SK-N-SH (cell line): ENCODE data around the gene DNASE2. TPM values are rescaled to one million over a fixed set of nuclear protein-coding genes. Genes with fewer than 3 reads are reported as not detected.

Experiments used
- CTCF ChIA-PET: fragments of 300-600, 350-600 bp; formaldehyde crosslinking; extraction: SDS; loops from one replicate; lab custom pipeline; 2021; lab: Yijun Ruan, JAX
- POLR2A ChIA-PET: fragments of 350-600 bp; sonication (Branson Sonifier 250); formaldehyde crosslinking; extraction: SDS; loops from one replicate; lab custom pipeline; 2020; ENCODE audit warnings: antibody characterized with exemption, inconsistent platforms; lab: Yijun Ruan, JAX
- DNase-seq: peaks from one replicate; pipeline ENCODE4 v3.0.0; 2012
- H2AFZ ChIP-seq: fragments of 200-600 bp; sonication (generic); 2 replicates; pipeline ENCODE4 v1.8.1; 2016; ENCODE audit warnings: antibody characterized with exemption, mild to moderate bottlenecking, low read depth
- H3F3A ChIP-seq: fragments of 200-600 bp; sonication (generic); replicated peaks from 2 replicates; pipeline ENCODE3; 2016; ENCODE audit warnings: antibody characterized with exemption, mild to moderate bottlenecking; ENCODE audit not compliant: insufficient read depth
- H3K27ac ChIP-seq, 2 experiments: fragments of 200-500 bp in 1 of 2; fragments of 200-600 bp in 1 of 2; sonication (Bioruptor generic) in 1 of 2; sonication (generic), shearing (Covaris generic) in 1 of 2; 2 replicates each; pipeline versions ENCODE4 v1.5.1 to v1.6.1; 2014 to 2016; ENCODE audit warnings: low read depth in 2 of 2, inconsistent platforms in 1 of 2, low read length in 1 of 2, mild to moderate bottlenecking in 1 of 2, mixed read lengths in 1 of 2
- H3K27me3 ChIP-seq: fragments of 200-600 bp; sonication (generic), shearing (Covaris generic); 2 replicates; pipeline ENCODE4 v1.6.1; 2016; ENCODE audit warnings: mixed run types; ENCODE audit not compliant: insufficient read depth
- H3K36me3 ChIP-seq, 2 experiments: fragments of 200-500 bp in 1 of 2; fragments of 200-600 bp in 1 of 2; sonication (Bioruptor generic) in 1 of 2; sonication (generic) in 1 of 2; replicated peaks in 1 of 2; 2 replicates each; pipeline versions ENCODE3 to v1.5.1; 2014 to 2016; ENCODE audit warnings: low read length in 1 of 2, mild to moderate bottlenecking in 1 of 2; ENCODE audit not compliant: insufficient read depth in 2 of 2, control insufficient read depth in 1 of 2
- H3K4me1 ChIP-seq, 2 experiments: fragments of 200-500 bp in 1 of 2; fragments of 200-600 bp in 1 of 2; sonication (Bioruptor generic) in 1 of 2; sonication (generic), shearing (Covaris generic) in 1 of 2; 2 replicates each; pipeline versions ENCODE4 v1.5.1 to v1.6.1; 2014 to 2016; ENCODE audit warnings: low read depth in 1 of 2, low read length in 1 of 2, mixed run types in 1 of 2; ENCODE audit not compliant: insufficient read depth in 2 of 2, control insufficient read depth in 1 of 2
- H3K4me2 ChIP-seq: fragments of 200-600 bp; sonication (generic), shearing (Covaris generic); 2 replicates; pipeline ENCODE4 v1.6.1; 2017; ENCODE audit warnings: mixed run types
- H3K4me3 ChIP-seq, 2 experiments: fragments of 200-500 bp in 1 of 2; fragments of 200-600 bp in 1 of 2; sonication (Bioruptor generic) in 1 of 2; sonication (generic), shearing (Covaris generic) in 1 of 2; 2 replicates each; pipeline versions ENCODE4 v1.5.1 to v1.8.1; 2014 to 2016; ENCODE audit warnings: low read depth in 2 of 2, inconsistent platforms in 1 of 2, low read length in 1 of 2, mild to moderate bottlenecking in 1 of 2, mixed read lengths in 1 of 2, moderate library complexity in 1 of 2
- H3K79me2 ChIP-seq: fragments of 200-600 bp; sonication (generic); 2 replicates; pipeline ENCODE4 v1.8.1; 2017; ENCODE audit warnings: mild to moderate bottlenecking; ENCODE audit not compliant: insufficient read depth
- H3K9ac ChIP-seq: fragments of 200-600 bp; sonication (generic); 2 replicates; pipeline ENCODE4 v1.6.1; 2017; ENCODE audit warnings: mixed run types
- H3K9me2 ChIP-seq: fragments of 200-600 bp; sonication (generic); 2 replicates; pipeline ENCODE4 v1.6.1; 2017; ENCODE audit warnings: mixed run types
- H3K9me3 ChIP-seq: fragments of 200-600 bp; sonication (generic); 2 replicates; pipeline ENCODE4 v1.6.1; 2017; ENCODE audit warnings: mixed run types, mild to moderate bottlenecking, moderate library complexity
- H4K20me1 ChIP-seq: fragments of 200-600 bp; sonication (generic); 2 replicates; pipeline ENCODE4 v1.6.1; 2017; ENCODE audit warnings: mild to moderate bottlenecking, mixed run types; ENCODE audit not compliant: insufficient read depth
- ELF1 ChIP-seq: IDR thresholded peaks from 2 replicates; pipeline ENCODE4 v1.4.0; 2012
- EP300 ChIP-seq, 2 experiments: IDR thresholded peaks; 2 replicates each; pipeline versions ENCODE4 v1.4.0 to v1.6.1; 2012; ENCODE audit warnings: borderline replicate concordance in 1 of 2, low read depth in 1 of 2, low read length in 1 of 2
- FOSL2 ChIP-seq: IDR thresholded peaks from 2 replicates; pipeline ENCODE4 v1.4.0; 2012; ENCODE audit warnings: low read depth, mild to moderate bottlenecking, moderate library complexity, borderline replicate concordance
- GABPA ChIP-seq: IDR thresholded peaks from 2 replicates; pipeline ENCODE4 v1.4.0; 2012; ENCODE audit warnings: low read depth, mild to moderate bottlenecking
- GATA2 ChIP-seq: sonication (generic); formaldehyde crosslinking; IDR thresholded peaks from 2 replicates; pipeline ENCODE4 v1.5.0; 2020; ENCODE audit warnings: mild to moderate bottlenecking, missing genetic modification reagents
- MAX ChIP-seq: IDR thresholded peaks from 2 replicates; pipeline ENCODE4 v1.4.0; 2012; ENCODE audit warnings: low read depth
- MXI1 ChIP-seq: IDR thresholded peaks from 2 replicates; pipeline ENCODE4 v1.6.1; 2012; ENCODE audit warnings: mild to moderate bottlenecking, low read depth, low read length, improper control_type of control experiment
- NFIC ChIP-seq: IDR thresholded peaks from 2 replicates; pipeline ENCODE4 v1.4.0; 2012; ENCODE audit warnings: borderline replicate concordance
- POLR2AphosphoS5 ChIP-seq: IDR thresholded peaks from 2 replicates; pipeline ENCODE4 v1.6.1; 2012; ENCODE audit warnings: low read depth, low read length
- RAD21 ChIP-seq: IDR thresholded peaks from 2 replicates; pipeline ENCODE4 v1.6.1; 2012; ENCODE audit warnings: mild to moderate bottlenecking, low read length
- REST ChIP-seq: IDR thresholded peaks from 2 replicates; pipeline ENCODE4 v1.6.1; 2012; ENCODE audit warnings: mild to moderate bottlenecking, low read depth, low read length, moderate library complexity
- RFX5 ChIP-seq: IDR thresholded peaks from 2 replicates; pipeline ENCODE4 v1.6.1; 2012; ENCODE audit warnings: mild to moderate bottlenecking, improper control_type of control experiment, low read length
- RXRA ChIP-seq: IDR thresholded peaks from 2 replicates; pipeline ENCODE4 v1.4.0; 2012; ENCODE audit warnings: low read depth, mild to moderate bottlenecking, borderline replicate concordance
- TAF1 ChIP-seq: IDR thresholded peaks from 2 replicates; pipeline ENCODE4 v1.6.1; 2012; ENCODE audit warnings: low read depth, mild to moderate bottlenecking, low read length, moderate library complexity, borderline replicate concordance
- TCF12 ChIP-seq: IDR thresholded peaks from 2 replicates; pipeline ENCODE4 v1.4.0; 2012
- TEAD4 ChIP-seq: IDR thresholded peaks from 2 replicates; pipeline ENCODE4 v1.4.0; 2012; ENCODE audit warnings: mild to moderate bottlenecking, borderline replicate concordance; ENCODE audit not compliant: insufficient read depth
- YY1 ChIP-seq: IDR thresholded peaks from 2 replicates; pipeline ENCODE4 v1.4.0; 2012; ENCODE audit warnings: low read depth, mild to moderate bottlenecking
- ZBTB33 ChIP-seq: IDR thresholded peaks from 2 replicates; pipeline ENCODE4 v1.4.0; 2012; ENCODE audit warnings: low read depth, borderline replicate concordance
- WGBS: methylation state at CpG from one replicate; pipeline ENCODE4 v1.1.6; 2017; ENCODE audit warnings: low lambda C conversion rate; 5-methylcytosine and 5-hydroxymethylcytosine counted together
- polyA plus RNA-seq, 3 experiments: library from polyadenylated mRNA; depleted of rRNA; stranded (reverse); fragments of >200 nt; gene quantifications; 2 replicates each; pipeline ENCODE4 v1.2.3, GENCODE V29; 2012
- TF ChIP-seq, protein P1 (sequence below): fragments of 200-600 bp; sonication (generic); IDR thresholded peaks from 2 replicates; pipeline ENCODE4 v1.6.1; 2017; ENCODE audit warnings: antibody characterized with exemption, mild to moderate bottlenecking, moderate library complexity
- TF ChIP-seq, protein P2 (sequence below): IDR thresholded peaks from 2 replicates; pipeline ENCODE4; 2012

DNASE2 gene
- polyA plus RNA-seq, 1 of the 3 experiments (the other 2 are of a cell fraction), result 29.8 TPM

DNA sequence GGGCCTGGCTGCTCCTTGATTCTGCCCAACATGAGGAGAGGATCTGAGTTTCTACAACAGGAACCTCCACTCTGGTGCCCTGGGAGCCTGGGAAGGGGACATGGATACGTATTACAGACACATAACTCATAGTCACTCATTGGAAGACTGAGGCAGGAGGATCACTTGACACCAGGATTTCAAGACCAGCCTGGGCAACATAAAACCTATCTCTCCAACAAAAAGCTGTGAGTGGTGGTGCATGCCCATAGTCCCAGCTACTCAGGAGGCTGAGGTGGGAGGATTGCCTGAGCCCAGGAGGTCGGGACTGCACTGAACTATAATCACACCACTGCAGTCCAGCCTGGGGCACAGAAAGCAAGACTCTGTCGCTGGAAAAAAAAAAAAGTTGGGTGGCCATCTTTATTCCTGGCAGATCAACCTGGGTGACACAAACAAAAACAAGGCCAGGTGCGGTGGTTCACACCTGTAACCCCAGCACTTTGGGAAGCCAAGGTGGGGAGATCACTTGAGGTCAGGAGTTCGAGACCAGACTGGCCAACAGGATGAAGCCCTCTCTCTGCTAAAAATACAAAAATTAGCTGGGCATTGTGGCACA is 6.9 kb upstream of the DNASE2 start:
- Histone ChIP-seq H4K20me1 (no peaks in the 10 kb centered on the region), H3K79me2 (peaks cover 13% of the 10 kb centered on the region), H3K27ac (no peak overlapping the region), H3K4me3 (no peak overlapping the region), H3K9me2 (no peaks in the 10 kb centered on the region), H3K27me3 (peaks cover 11% of the 10 kb centered on the region; the same call in 1 of the 2 replicates), H3K9ac (no peak overlapping the region), H2AFZ (no peak overlapping the region), H3K9me3 (no peaks in the 10 kb centered on the region), H3K4me1 (peaks cover 6 to 13% of the 10 kb centered on the region in 2 experiments; a peak in 2 of 4 replicates), H3K36me3 (no peaks in the 10 kb centered on the region), H3F3A (no peaks in the 10 kb centered on the region), H3K4me2 (no peak overlapping the region)
- DNase-seq, result no peak
- no peak for TF ChIP-seq RFX5
- no peak for TF ChIP-seq YY1
- TF ChIP-seq FOSL2, result no peak
- TF ChIP-seq ZBTB33, result no peak
- TF ChIP-seq ELF1, result no peak
- TF ChIP-seq RAD21, result no peak
- TF ChIP-seq GATA2 (CRISPR knock-in tag), result no peak
- no peak for TF ChIP-seq TEAD4
- TF ChIP-seq TAF1, result no peak
- TF ChIP-seq EP300 (IDR thresholded peaks at IDR 0.05; ENCODE audit: borderline replicate concordance in 1 of 2, low read depth in 1 of 2, low read length in 1 of 2), result no peak
- TF ChIP-seq TCF12, result no peak
- no peak for TF ChIP-seq MXI1
- TF ChIP-seq REST, result no peak
- TF ChIP-seq, protein P1, sequence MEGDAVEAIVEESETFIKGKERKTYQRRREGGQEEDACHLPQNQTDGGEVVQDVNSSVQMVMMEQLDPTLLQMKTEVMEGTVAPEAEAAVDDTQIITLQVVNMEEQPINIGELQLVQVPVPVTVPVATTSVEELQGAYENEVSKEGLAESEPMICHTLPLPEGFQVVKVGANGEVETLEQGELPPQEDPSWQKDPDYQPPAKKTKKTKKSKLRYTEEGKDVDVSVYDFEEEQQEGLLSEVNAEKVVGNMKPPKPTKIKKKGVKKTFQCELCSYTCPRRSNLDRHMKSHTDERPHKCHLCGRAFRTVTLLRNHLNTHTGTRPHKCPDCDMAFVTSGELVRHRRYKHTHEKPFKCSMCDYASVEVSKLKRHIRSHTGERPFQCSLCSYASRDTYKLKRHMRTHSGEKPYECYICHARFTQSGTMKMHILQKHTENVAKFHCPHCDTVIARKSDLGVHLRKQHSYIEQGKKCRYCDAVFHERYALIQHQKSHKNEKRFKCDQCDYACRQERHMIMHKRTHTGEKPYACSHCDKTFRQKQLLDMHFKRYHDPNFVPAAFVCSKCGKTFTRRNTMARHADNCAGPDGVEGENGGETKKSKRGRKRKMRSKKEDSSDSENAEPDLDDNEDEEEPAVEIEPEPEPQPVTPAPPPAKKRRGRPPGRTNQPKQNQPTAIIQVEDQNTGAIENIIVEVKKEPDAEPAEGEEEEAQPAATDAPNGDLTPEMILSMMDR, result no peak
- TF ChIP-seq RXRA, result no peak
- TF ChIP-seq GABPA, result no peak
- TF ChIP-seq NFIC, result no peak
- TF ChIP-seq, protein P2, sequence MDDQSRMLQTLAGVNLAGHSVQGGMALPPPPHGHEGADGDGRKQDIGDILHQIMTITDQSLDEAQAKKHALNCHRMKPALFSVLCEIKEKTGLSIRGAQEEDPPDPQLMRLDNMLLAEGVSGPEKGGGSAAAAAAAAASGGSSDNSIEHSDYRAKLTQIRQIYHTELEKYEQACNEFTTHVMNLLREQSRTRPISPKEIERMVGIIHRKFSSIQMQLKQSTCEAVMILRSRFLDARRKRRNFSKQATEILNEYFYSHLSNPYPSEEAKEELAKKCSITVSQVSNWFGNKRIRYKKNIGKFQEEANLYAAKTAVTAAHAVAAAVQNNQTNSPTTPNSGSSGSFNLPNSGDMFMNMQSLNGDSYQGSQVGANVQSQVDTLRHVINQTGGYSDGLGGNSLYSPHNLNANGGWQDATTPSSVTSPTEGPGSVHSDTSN, result no peak
- TF ChIP-seq POLR2AphosphoS5, result no peak
- no peak for TF ChIP-seq MAX
- CTCF ChIA-PET, result interaction anchor here (1.0 kb wide), 1 partner anchor 77 kb away, joined by 3 read pairs; no protein-coding TSS in a partner anchor
- WGBS, result 51% methylated on average over 5 of the region's 5 CpGs
- POLR2A ChIA-PET, result interaction anchor here (0.8 kb wide), 1 partner anchor 1491 kb away, joined by 4 read pairs; no protein-coding TSS in a partner anchor
